Neural cell (in vitro differentiated cells): Measurements from ENCODE around the gene GLYATL3.
"Not testable (repeated sequence)": the region's sequence is repeated elsewhere in the genome, so short reads cannot be mapped to it uniquely, and the experiment has no call there.

Source experiments
- MXI1 ChIP-seq: fragments of 450-650 bp; conservative IDR thresholded peaks from 2 replicates; pipeline ENCODE4 v1.6.1; 2014; ENCODE audit warnings: antibody characterized with exemption, mild to moderate bottlenecking; ENCODE audit not compliant: poor library complexity, severe bottlenecking
- POLR2AphosphoS5 ChIP-seq: IDR thresholded peaks from 2 replicates; pipeline ENCODE4 v1.6.1; 2012
- RAD21 ChIP-seq: fragments of 450-650 bp; conservative IDR thresholded peaks from 2 replicates; pipeline ENCODE4 v1.6.1; 2014; ENCODE audit warnings: antibody characterized with exemption, mild to moderate bottlenecking, moderate library complexity
- REST ChIP-seq: IDR thresholded peaks from 2 replicates; pipeline ENCODE4 v1.6.1; 2012; ENCODE audit warnings: borderline replicate concordance
- TF ChIP-seq, protein P1 (sequence below): fragments of 450-650 bp; IDR thresholded peaks from 2 replicates; pipeline ENCODE4 v1.5.1; 2014; ENCODE audit warnings: antibody characterized with exemption, mild to moderate bottlenecking, moderate library complexity; ENCODE audit not compliant: poor library complexity, severe bottlenecking

- TF ChIP-seq, protein P1, sequence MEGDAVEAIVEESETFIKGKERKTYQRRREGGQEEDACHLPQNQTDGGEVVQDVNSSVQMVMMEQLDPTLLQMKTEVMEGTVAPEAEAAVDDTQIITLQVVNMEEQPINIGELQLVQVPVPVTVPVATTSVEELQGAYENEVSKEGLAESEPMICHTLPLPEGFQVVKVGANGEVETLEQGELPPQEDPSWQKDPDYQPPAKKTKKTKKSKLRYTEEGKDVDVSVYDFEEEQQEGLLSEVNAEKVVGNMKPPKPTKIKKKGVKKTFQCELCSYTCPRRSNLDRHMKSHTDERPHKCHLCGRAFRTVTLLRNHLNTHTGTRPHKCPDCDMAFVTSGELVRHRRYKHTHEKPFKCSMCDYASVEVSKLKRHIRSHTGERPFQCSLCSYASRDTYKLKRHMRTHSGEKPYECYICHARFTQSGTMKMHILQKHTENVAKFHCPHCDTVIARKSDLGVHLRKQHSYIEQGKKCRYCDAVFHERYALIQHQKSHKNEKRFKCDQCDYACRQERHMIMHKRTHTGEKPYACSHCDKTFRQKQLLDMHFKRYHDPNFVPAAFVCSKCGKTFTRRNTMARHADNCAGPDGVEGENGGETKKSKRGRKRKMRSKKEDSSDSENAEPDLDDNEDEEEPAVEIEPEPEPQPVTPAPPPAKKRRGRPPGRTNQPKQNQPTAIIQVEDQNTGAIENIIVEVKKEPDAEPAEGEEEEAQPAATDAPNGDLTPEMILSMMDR, result not testable (repeated sequence)
- not testable (repeated sequence) for TF ChIP-seq RAD21, REST, POLR2AphosphoS5, MXI1
Observed at GRCh38 chr6:49476564-49476963, 23.2 kb upstream of the GLYATL3 start.
